NB4 (cell line): ENCODE data around the gene PRM2.

Experiments used
- POLR2A ChIP-seq: IDR thresholded peaks from 2 replicates; pipeline ENCODE4 v1.6.1; 2011; ENCODE audit warnings: mild to moderate bottlenecking; ENCODE audit not compliant: insufficient read length; ENCODE audit errors: extremely low read depth
- TF ChIP-seq, protein P1 (sequence below): IDR thresholded peaks from one replicate; pipeline ENCODE4 v1.5.1; 2012; ENCODE audit warnings: low read depth, low read length
- TF ChIP-seq, protein P2 (sequence below): IDR thresholded peaks from 2 replicates; pipeline ENCODE4 v1.6.1; 2011; ENCODE audit warnings: low read depth, low read length

DNA sequence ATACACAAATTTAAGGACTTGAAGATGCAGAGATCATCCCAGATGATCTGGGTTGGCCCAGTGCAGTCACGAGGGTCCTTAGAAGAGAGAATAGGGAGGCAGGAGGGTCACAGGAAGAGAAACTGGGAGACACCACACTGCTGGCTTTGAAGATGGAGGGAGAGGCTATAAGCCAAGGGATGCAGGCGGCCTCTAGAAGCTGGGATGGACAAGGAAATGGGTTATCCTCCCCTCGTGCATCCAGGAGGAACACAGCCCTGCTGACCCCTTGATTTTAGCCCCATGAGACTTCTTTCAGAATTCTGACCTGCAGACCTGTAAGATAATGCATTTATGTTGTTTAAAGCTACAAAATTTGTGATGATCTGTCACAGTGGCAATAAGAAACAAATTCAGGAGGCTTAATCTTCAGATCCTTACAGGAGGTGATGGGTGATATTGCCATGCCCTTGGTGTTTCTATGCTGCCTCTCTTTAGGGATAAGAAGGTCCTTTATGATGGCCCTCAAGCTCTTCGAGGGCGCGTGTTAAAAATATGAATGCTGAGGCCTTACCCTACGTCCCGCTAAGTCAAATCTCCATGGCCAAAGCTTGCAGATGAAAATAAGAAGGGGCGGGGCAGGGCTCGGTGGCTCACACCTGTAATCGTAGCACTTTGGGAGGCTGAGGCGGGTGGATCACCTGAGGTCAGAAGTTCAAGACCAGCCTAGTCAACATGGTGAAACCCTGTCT is 1.5 kb upstream of the PRM2 start:
- TF ChIP-seq, protein P1, sequence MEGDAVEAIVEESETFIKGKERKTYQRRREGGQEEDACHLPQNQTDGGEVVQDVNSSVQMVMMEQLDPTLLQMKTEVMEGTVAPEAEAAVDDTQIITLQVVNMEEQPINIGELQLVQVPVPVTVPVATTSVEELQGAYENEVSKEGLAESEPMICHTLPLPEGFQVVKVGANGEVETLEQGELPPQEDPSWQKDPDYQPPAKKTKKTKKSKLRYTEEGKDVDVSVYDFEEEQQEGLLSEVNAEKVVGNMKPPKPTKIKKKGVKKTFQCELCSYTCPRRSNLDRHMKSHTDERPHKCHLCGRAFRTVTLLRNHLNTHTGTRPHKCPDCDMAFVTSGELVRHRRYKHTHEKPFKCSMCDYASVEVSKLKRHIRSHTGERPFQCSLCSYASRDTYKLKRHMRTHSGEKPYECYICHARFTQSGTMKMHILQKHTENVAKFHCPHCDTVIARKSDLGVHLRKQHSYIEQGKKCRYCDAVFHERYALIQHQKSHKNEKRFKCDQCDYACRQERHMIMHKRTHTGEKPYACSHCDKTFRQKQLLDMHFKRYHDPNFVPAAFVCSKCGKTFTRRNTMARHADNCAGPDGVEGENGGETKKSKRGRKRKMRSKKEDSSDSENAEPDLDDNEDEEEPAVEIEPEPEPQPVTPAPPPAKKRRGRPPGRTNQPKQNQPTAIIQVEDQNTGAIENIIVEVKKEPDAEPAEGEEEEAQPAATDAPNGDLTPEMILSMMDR, result no peak
- TF ChIP-seq POLR2A, result no peak
- TF ChIP-seq, protein P2, sequence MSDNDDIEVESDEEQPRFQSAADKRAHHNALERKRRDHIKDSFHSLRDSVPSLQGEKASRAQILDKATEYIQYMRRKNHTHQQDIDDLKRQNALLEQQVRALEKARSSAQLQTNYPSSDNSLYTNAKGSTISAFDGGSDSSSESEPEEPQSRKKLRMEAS, result no peak
